Ectodermal cell (in vitro differentiated cells): ENCODE measurements around the gene CNTN2.

Source experiments
- H3K27ac ChIP-seq: 2 replicates; pipeline ENCODE4 v1.7.0; 2013; ENCODE audit warnings: mild to moderate bottlenecking, low read depth, low read length; ENCODE audit not compliant: insufficient read depth, poor library complexity, severe bottlenecking
- H3K27me3 ChIP-seq: 2 replicates; pipeline ENCODE4 v1.7.0; 2013; ENCODE audit warnings: mild to moderate bottlenecking, low read length; ENCODE audit not compliant: insufficient read depth, control insufficient read depth, poor library complexity, severe bottlenecking
- H3K36me3 ChIP-seq: one replicate; pipeline ENCODE4 v1.7.0; 2013; ENCODE audit warnings: low read length; ENCODE audit not compliant: control insufficient read depth, insufficient read depth
- H3K4me1 ChIP-seq: one replicate; pipeline ENCODE4 v1.7.0; 2013; ENCODE audit warnings: low read length; ENCODE audit not compliant: control insufficient read depth, insufficient read depth
- H3K4me3 ChIP-seq: 2 replicates; pipeline ENCODE4 v1.7.0; 2013; ENCODE audit warnings: low read depth, low read length, control low read depth; ENCODE audit not compliant: insufficient read depth
- H3K9me3 ChIP-seq: 2 replicates; pipeline ENCODE4 v1.7.0; 2013; ENCODE audit warnings: mild to moderate bottlenecking, low read length, moderate library complexity; ENCODE audit not compliant: control insufficient read depth
- WGBS, 2 experiments: methylation state at CpG; one replicate each; pipeline ENCODE4 v1.1.7; 2013; ENCODE audit warnings: missing lambda C conversion rate in 2 of 2; 5-methylcytosine and 5-hydroxymethylcytosine counted together

CNTN2 gene

DNA sequence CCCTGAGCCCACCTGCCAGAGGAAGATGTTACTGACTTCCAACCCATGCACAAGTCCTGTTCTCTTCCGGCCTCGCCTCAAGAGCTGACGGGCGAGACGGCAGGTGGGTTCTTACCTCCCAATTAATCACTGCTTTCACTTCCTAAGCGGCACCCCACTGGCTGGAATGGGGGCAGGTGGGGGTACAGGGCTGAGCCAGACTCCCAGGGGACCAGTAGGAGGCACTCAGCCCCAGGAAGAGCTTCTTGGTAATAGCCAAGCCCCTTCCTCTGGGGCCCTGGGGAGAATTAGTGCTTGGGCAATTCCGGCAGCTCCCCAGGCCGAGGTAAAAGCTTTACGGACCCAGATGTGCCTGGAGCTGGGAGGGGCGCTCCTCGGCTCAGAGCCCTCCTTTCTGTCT, 9.7 kb downstream of the CNTN2 start:
- Histone ChIP-seq H3K4me3 (no peak overlapping the region), H3K27me3 (no peaks in the 10 kb centered on the region), H3K9me3 (no peaks in the 10 kb centered on the region), H3K4me1 (peaks cover 16% of the 10 kb centered on the region), H3K36me3 (no peaks in the 10 kb centered on the region), H3K27ac (no peak overlapping the region)
- 86 to 90% methylated on average over 11 of the region's 11 CpGs for WGBS, 2 experiments

DNA sequence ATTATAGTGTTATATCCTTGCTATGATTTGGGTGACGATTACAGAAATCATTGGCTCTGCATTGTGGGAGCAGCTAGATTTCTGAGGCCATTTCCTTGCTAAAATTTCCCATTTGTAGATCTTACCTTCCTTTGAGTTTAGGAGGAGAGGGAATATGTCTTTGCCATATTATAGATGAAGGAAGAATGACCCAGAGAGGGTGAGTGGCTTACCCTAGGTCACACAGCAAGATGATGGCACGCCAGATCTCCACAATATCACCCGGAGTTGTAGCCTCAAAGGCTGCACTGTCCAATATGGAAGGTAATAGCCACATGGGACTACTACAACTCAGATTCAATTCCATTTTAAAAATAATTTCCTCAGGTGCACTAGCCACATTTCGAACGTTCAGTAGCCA, 10.3 kb downstream of the CNTN2 start:
- no peaks in the 10 kb centered on the region for H3K9me3 ChIP-seq
- no peaks in the 10 kb centered on the region for H3K27me3 ChIP-seq
- H3K36me3 ChIP-seq: no peaks in the 10 kb centered on the region
- H3K4me3 ChIP-seq: no peak overlapping the region
- 90 to 97% methylated on average over 5 of the region's 5 CpGs for WGBS, 2 experiments
- no peak overlapping the region for H3K27ac ChIP-seq
- peaks cover 13% of the 10 kb centered on the region for H3K4me1 ChIP-seq

GRCh38 chr1:205054013-205054412, 11.0 kb downstream of the CNTN2 start:
- no peaks in the 10 kb centered on the region for H3K9me3 ChIP-seq
- H3K27me3 ChIP-seq: no peaks in the 10 kb centered on the region
- H3K36me3 ChIP-seq: no peaks in the 10 kb centered on the region
- H3K27ac ChIP-seq: no peak overlapping the region
- WGBS, 2 experiments: 55 to 58% methylated on average over 7 of the region's 7 CpGs
- H3K4me3 ChIP-seq: no peak overlapping the region
- H3K4me1 ChIP-seq: peaks cover 11% of the 10 kb centered on the region

- H3K27ac ChIP-seq: no peak overlapping the region
- no peaks in the 10 kb centered on the region for H3K36me3 ChIP-seq
- H3K9me3 ChIP-seq: no peaks in the 10 kb centered on the region
- H3K27me3 ChIP-seq: no peaks in the 10 kb centered on the region
- H3K4me1 ChIP-seq: peaks cover 13% of the 10 kb centered on the region
- 89 to 92% methylated on average over 13 of the region's 13 CpGs for WGBS, 2 experiments
- H3K4me3 ChIP-seq: no peak overlapping the region
These were observed 13.2 kb downstream of the CNTN2 start for GRCh38 chr1:205056188-205056611.

- Histone ChIP-seq H3K9me3 (no peaks in the 10 kb centered on the region), H3K4me3 (no peak overlapping the region), H3K27me3 (no peaks in the 10 kb centered on the region), H3K36me3 (no peaks in the 10 kb centered on the region), H3K27ac (no peak overlapping the region), H3K4me1 (peaks cover 16% of the 10 kb centered on the region)
- 96 to 99% methylated on average over 6 of the region's 6 CpGs for WGBS, 2 experiments
These were observed 14.1 kb downstream of the CNTN2 start for GRCh38 chr1:205056956-205057568.

DNA sequence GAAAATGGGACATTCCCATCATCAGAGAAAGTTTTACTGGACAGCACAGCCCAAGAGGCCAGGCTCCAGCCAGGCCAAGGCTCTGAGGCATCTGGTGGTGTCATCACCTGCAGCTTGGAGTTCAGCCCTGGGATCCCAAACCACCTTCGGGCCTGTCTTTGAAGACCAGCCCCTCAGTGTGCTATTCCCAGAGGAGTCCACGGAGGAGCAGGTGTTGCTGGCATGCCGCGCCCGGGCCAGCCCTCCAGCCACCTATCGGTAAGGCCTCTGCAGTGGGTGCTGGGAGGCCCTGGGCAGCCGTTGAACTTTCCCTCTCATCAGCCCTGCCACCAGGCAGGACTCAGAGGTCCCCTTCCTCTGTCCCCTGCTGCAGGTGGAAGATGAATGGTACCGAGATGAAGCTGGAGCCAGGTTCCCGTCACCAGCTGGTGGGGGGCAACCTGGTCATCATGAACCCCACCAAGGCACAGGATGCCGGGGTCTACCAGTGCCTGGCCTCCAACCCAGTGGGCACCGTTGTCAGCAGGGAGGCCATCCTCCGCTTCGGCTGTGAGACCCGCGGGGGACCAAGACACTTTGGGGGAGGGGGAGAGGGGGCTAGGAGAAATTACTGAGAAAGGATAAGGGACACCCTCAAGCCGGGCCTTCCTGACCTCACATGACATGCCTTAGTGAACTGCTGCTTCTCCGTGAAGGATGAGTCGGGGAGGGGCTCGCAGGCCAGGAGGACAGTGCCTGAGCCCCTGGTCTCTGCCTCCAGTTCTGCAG, 15.0 kb downstream of the CNTN2 start:
- no peaks in the 10 kb centered on the region for H3K27me3 ChIP-seq
- WGBS, 2 experiments: 95% methylated on average over 19 of the region's 19 CpGs
- H3K4me3 ChIP-seq: no peak overlapping the region
- peaks cover 16% of the 10 kb centered on the region for H3K4me1 ChIP-seq
- no peaks in the 10 kb centered on the region for H3K36me3 ChIP-seq
- no peaks in the 10 kb centered on the region for H3K9me3 ChIP-seq
- H3K27ac ChIP-seq: no peak overlapping the region

DNA sequence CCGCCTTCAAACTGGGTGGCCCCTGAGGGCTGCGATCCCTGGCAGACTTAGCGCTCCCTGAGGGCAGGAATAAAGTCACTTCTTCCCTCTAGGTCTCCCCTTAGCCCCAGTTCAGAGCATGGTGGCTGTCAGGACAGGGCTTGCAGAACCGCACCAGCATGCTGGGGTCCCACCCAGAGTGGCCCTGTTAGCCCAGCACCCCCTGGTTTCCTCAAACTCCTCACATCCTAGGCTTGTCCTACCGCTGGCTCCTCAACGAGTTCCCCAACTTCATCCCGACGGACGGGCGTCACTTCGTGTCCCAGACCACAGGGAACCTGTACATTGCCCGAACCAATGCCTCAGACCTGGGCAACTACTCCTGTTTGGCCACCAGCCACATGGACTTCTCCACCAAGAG, 15.8 kb downstream of the CNTN2 start:
- peaks cover 15% of the 10 kb centered on the region for H3K4me1 ChIP-seq
- no peak overlapping the region for H3K4me3 ChIP-seq
- no peak overlapping the region for H3K27ac ChIP-seq
- WGBS, 2 experiments: 95 to 96% methylated on average over 12 of the region's 12 CpGs
- H3K27me3 ChIP-seq: no peaks in the 10 kb centered on the region
- no peaks in the 10 kb centered on the region for H3K36me3 ChIP-seq
- no peaks in the 10 kb centered on the region for H3K9me3 ChIP-seq

DNA sequence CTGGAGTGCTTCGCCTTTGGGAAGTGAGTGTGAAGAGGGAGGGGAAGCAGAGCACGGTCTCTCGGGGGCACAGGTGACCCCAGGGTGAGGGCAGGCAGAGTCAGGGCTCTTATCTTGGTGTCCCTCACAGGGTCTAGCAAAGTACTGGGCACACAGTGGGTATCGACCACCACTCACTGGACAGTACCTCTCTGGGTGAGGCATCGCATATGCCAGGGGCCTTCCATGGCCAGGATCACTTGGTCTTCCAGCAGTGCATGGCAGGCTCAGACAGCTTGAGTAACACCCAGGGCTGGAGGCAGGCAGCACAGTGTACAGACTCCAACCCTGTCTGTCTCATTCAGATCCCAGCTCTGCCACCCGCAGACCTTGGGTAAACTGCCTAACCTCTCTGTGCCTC, 16.6 kb downstream of the CNTN2 start:
- H3K4me3 ChIP-seq: no peak overlapping the region
- H3K4me1 ChIP-seq: peaks cover 9% of the 10 kb centered on the region
- WGBS, 2 experiments: 94 to 96% methylated on average over 6 of the region's 6 CpGs
- H3K36me3 ChIP-seq: peaks cover 2% of the 10 kb centered on the region
- no peak overlapping the region for H3K27ac ChIP-seq
- no peaks in the 10 kb centered on the region for H3K9me3 ChIP-seq
- no peaks in the 10 kb centered on the region for H3K27me3 ChIP-seq

- H3K4me3 ChIP-seq: no peak overlapping the region
- no peaks in the 10 kb centered on the region for H3K27me3 ChIP-seq
- no peak overlapping the region for H3K27ac ChIP-seq
- H3K4me1 ChIP-seq: peaks cover 9% of the 10 kb centered on the region
- peaks cover 8% of the 10 kb centered on the region for H3K36me3 ChIP-seq
- WGBS, 2 experiments: 88 to 93% methylated on average over 10 of the region's 10 CpGs
- no peaks in the 10 kb centered on the region for H3K9me3 ChIP-seq
These were observed 17.7 kb downstream of the CNTN2 start for GRCh38 chr1:205060746-205061145.

- no peaks in the 10 kb centered on the region for H3K9me3 ChIP-seq
- H3K27me3 ChIP-seq: no peaks in the 10 kb centered on the region
- no peak overlapping the region for H3K27ac ChIP-seq
- WGBS, 2 experiments: 78 to 81% methylated on average over 14 of the region's 14 CpGs
- H3K4me3 ChIP-seq: no peak overlapping the region
- H3K4me1 ChIP-seq: peaks cover 9% of the 10 kb centered on the region
- peaks cover 8% of the 10 kb centered on the region for H3K36me3 ChIP-seq
These were observed 18.2 kb downstream of the CNTN2 start for GRCh38 chr1:205061227-205061626.
